Colonic mucosa (tissue), 4 donors: Measurements from ENCODE around the gene SLC8A1. TPM values are rescaled to one million over a fixed set of nuclear protein-coding genes. Genes with fewer than 3 reads are reported as not detected.

Source experiments
- DNase-seq: peaks from one replicate; pipeline ENCODE4 v3.0.0-alpha.2; 2020
- H3K27ac ChIP-seq: fragments of 200-600 bp; one replicate; pipeline ENCODE4 v1.8.0; 2021
- H3K27me3 ChIP-seq: fragments of 200-600 bp; one replicate; pipeline ENCODE4 v1.8.0; 2021
- H3K36me3 ChIP-seq: fragments of 200-600 bp; one replicate; pipeline ENCODE4 v1.8.0; 2021
- H3K4me1 ChIP-seq: fragments of 200-600 bp; one replicate; pipeline ENCODE4 v1.8.0; 2021; ENCODE audit warnings: mild to moderate bottlenecking
- H3K4me3 ChIP-seq: fragments of 200-600 bp; one replicate; pipeline ENCODE4 v1.8.0; 2021
- H3K9ac ChIP-seq, 2 donors: one replicate each; pipeline ENCODE4 v1.7.0; 2013; ENCODE audit warnings: control low read depth in 2 of 2, low read depth in 2 of 2, low read length in 2 of 2
- H3K9me3 ChIP-seq: fragments of 200-600 bp; one replicate; pipeline ENCODE4 v1.8.0; 2021
- intact Hi-C: fragments of 100-400 bp; cut with DNase I; formaldehyde crosslinking; loops from one replicate; pipeline ENCODE4 v1.14.1; 2022
- total RNA-seq, 2 donors: library from RNA; stranded (reverse); fragmentation: NEBNext Ultra II Directional in 1 of 2; extraction: Animal tissue kit (Norgen Biotek cat#: 25700) in 1 of 2; gene quantifications; one replicate each; pipeline ENCODE4 v1.2.1, GENCODE V29; 2021
- TF ChIP-seq, protein P1 (sequence below): fragments of 200-600 bp; IDR thresholded peaks from one replicate; pipeline ENCODE4 v1.8.0; 2022; ENCODE audit warnings: antibody characterized with exemption, mild to moderate bottlenecking
- donor health status: healthy.
- donor health status: DM: no; HTN: no; CAD: no.
- donor health status: DM: no; HTN: no; CAD: no.

SLC8A1 gene
- total RNA-seq, 2 donors from 2014 or later: 4.1 to 25.5 TPM

DNA sequence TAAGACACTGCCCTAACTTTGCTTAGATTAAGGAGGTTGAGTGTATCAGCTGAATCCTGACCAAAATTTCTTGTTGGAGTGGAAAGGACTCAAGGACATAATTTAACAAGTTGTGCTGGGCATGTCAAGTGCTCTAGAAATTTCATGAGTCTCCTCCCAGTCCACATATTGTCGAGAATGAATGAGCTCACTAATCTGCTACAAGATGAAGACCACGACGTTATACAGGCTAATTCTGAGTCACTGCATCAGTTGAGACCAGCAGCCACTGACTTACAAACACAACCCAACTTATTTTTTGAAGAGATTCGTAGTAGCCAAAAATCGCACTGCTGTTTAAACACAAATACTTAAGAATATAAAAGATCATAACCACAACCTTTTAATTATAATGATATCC is 28.7 kb upstream of the SLC8A1 start:
- Histone ChIP-seq H3K36me3 (no peaks in the 10 kb centered on the region), H3K4me3 (no peak overlapping the region), H3K4me1 (no peaks in the 10 kb centered on the region), H3K9me3 (no peaks in the 10 kb centered on the region), H3K27ac (no peak overlapping the region), H3K9ac (no peak overlapping the region), H3K27me3 (no peaks in the 10 kb centered on the region)
- intact Hi-C loops: no loop called here
- TF ChIP-seq, protein P1, sequence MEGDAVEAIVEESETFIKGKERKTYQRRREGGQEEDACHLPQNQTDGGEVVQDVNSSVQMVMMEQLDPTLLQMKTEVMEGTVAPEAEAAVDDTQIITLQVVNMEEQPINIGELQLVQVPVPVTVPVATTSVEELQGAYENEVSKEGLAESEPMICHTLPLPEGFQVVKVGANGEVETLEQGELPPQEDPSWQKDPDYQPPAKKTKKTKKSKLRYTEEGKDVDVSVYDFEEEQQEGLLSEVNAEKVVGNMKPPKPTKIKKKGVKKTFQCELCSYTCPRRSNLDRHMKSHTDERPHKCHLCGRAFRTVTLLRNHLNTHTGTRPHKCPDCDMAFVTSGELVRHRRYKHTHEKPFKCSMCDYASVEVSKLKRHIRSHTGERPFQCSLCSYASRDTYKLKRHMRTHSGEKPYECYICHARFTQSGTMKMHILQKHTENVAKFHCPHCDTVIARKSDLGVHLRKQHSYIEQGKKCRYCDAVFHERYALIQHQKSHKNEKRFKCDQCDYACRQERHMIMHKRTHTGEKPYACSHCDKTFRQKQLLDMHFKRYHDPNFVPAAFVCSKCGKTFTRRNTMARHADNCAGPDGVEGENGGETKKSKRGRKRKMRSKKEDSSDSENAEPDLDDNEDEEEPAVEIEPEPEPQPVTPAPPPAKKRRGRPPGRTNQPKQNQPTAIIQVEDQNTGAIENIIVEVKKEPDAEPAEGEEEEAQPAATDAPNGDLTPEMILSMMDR: no peak
- no peak for DNase-seq

DNA sequence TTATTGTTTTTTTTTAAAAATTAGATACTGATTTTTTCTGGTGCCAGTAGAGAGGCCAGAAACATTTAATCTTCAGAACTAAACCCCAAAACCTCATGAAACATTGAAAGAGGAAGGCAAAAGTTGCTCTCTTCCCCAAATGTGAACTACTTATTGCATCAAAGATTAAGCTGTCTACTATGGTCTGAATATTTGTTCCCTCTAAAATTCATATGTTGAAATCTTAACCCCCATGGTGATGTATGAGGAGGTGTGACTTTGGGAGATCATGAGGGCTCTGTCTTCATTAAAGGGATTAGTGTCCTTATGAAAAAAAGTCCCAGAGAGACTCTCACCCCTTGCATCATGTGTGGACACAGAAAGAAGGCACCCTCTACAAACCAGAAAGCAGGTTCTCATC is 28.2 kb upstream of the SLC8A1 start:
- Histone ChIP-seq H3K27ac (no peak overlapping the region), H3K4me3 (no peak overlapping the region), H3K27me3 (no peaks in the 10 kb centered on the region), H3K4me1 (no peaks in the 10 kb centered on the region), H3K9ac (no peak overlapping the region), H3K9me3 (no peaks in the 10 kb centered on the region), H3K36me3 (no peaks in the 10 kb centered on the region)
- no peak for DNase-seq
- TF ChIP-seq, protein P1: no peak
- intact Hi-C loops: no loop called here

DNA sequence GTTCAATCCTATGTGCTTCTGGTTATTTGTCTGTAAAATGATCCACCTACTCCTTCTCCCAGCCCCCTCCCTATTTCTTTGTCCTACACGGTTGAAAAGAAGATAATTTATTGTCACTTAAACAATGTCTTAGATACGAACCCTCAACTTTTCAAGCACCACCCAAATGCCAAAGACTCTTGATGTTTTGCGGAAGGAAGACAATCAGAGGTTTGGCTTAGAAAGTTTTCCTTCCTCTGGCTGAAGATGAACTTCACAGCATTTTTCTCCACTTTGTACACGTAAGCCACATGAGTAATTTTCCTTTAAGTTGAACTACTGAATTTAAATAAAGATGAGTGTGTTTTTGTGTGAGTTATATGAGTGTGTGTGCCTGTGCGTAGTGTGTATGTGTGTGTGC is 25.5 kb upstream of the SLC8A1 start:
- no peak overlapping the region for H3K27ac ChIP-seq
- H3K4me1 ChIP-seq: no peaks in the 10 kb centered on the region
- DNase-seq: no peak
- H3K9ac ChIP-seq: no peak overlapping the region
- no peak overlapping the region for H3K4me3 ChIP-seq
- TF ChIP-seq, protein P1: no peak
- intact Hi-C loops: no loop called here
- H3K27me3 ChIP-seq: no peaks in the 10 kb centered on the region
- no peaks in the 10 kb centered on the region for H3K9me3 ChIP-seq
- no peaks in the 10 kb centered on the region for H3K36me3 ChIP-seq

DNA sequence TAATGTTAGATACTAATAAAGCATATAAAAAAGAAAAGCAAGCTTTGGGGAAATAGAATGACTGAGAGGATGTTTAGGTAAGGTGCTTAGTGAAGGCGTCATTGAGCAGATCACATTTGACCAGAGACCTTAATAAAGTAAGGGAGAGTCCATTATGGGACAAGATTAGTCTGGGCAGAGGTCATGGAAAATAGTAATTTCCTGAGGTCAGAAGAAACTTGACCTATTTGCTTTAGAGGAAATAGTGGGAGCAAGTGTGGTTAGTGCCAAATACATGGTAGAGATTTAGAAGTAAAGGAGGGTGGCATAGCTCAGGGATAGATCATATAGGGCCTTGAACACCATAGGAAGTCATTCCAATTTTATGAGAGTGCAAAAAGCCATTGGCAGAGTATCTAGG is 24.5 kb upstream of the SLC8A1 start:
- Histone ChIP-seq H3K4me1 (no peaks in the 10 kb centered on the region), H3K27me3 (no peaks in the 10 kb centered on the region), H3K9ac (no peak overlapping the region), H3K36me3 (no peaks in the 10 kb centered on the region), H3K9me3 (no peaks in the 10 kb centered on the region), H3K4me3 (no peak overlapping the region), H3K27ac (no peak overlapping the region)
- no peak for DNase-seq
- intact Hi-C loops: no loop called here
- TF ChIP-seq, protein P1: no peak

DNA sequence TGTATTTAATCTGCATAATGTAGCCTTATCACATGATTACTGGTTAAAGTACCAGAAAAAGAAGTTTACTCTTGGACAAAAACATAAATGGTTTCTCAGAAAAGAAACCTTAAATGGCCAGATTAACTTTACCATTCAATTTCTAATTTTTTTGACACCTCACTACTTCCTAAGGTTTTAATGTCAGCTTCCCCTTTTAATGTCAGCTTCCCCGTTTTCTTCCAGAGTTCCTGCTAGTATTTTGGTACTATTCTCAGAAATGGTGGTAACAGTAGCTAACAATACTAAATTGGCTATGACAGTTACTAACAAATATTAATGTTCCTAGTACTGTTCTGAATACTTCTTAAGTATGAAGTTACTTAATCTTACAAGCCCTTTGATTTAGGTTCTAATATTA is 22.4 kb upstream of the SLC8A1 start:
- Histone ChIP-seq H3K27me3 (no peaks in the 10 kb centered on the region), H3K4me3 (no peak overlapping the region), H3K4me1 (no peaks in the 10 kb centered on the region), H3K9me3 (no peaks in the 10 kb centered on the region), H3K27ac (no peak overlapping the region), H3K9ac (no peak overlapping the region), H3K36me3 (no peaks in the 10 kb centered on the region)
- no peak for DNase-seq
- TF ChIP-seq, protein P1: no peak
- intact Hi-C loops: no loop called here

DNA sequence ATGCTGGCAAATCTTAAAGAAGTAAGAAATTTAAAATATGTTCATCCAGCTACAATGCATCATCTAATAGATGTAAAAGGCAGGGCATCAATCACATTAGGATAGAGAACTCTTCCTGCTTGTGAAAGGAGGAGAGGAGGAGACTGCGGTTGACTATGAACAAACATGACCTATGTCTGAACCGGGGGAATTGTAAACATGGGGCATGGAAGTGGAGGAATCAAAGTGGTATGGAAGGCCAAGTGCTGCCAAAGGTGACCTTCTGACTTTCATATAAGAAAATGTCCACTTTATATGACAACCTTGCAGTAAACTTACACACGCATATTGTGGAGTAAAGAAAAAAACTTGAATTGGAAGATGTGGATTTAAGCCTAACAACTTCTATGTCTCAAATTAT is 20.0 kb upstream of the SLC8A1 start:
- Histone ChIP-seq H3K9me3 (no peaks in the 10 kb centered on the region), H3K9ac (no peak overlapping the region), H3K27ac (no peak overlapping the region), H3K27me3 (no peaks in the 10 kb centered on the region), H3K4me1 (no peaks in the 10 kb centered on the region), H3K4me3 (no peak overlapping the region), H3K36me3 (no peaks in the 10 kb centered on the region)
- no peak for DNase-seq
- TF ChIP-seq, protein P1: no peak
- intact Hi-C loops: no loop called here
